CD14-positive monocyte (primary cell): ENCODE results near the gene GMCL1. TPM values are rescaled to one million over a fixed set of nuclear protein-coding genes. Genes with fewer than 3 reads are reported as not detected.
A peak's percentile ranks its signal among the peaks of the same experiment; 100 is the strongest.

Experiments used
- DNase-seq, 3 donors: peaks; one replicate each; pipeline ENCODE4 v3.0.0-alpha.2; 2011 to 2022
- H2AFZ ChIP-seq: 2 replicates; pipeline ENCODE4 v1.6.0; 2012; ENCODE audit warnings: mild to moderate bottlenecking, low read depth, low read length, inconsistent platforms; ENCODE audit not compliant: insufficient read depth, poor library complexity, severe bottlenecking
- H3K27ac ChIP-seq, 2 donors: 1 replicate in 1 of 2; 2 replicates in 1 of 2; pipeline ENCODE4 v1.5.1; 2012 to 2013; ENCODE audit warnings: low read length in 2 of 2, control low read depth in 1 of 2, inconsistent platforms in 1 of 2, low read depth in 1 of 2, mild to moderate bottlenecking in 1 of 2
- H3K27me3 ChIP-seq, 2 donors: one replicate each; pipeline versions ENCODE4 v1.6.0 to v1.6.1; 2011 to 2013; ENCODE audit warnings: low read length in 2 of 2; ENCODE audit not compliant: control insufficient read depth in 2 of 2, insufficient read depth in 2 of 2
- H3K36me3 ChIP-seq, 2 donors: replicated peaks in 1 of 2; 1 replicate in 1 of 2; 2 replicates in 1 of 2; pipeline versions ENCODE4 v1.5.1 to v1.6.1; 2012 to 2013; ENCODE audit warnings: low read length in 2 of 2, control low read depth in 1 of 2, inconsistent platforms in 1 of 2, mild to moderate bottlenecking in 1 of 2; ENCODE audit not compliant: insufficient read depth in 2 of 2, control insufficient read depth in 1 of 2
- H3K4me1 ChIP-seq, 2 donors: 1 replicate in 1 of 2; 2 replicates in 1 of 2; pipeline versions ENCODE4 v1.5.1 to v1.6.1; 2012 to 2013; ENCODE audit warnings: low read length in 2 of 2, control low read depth in 1 of 2, inconsistent platforms in 1 of 2, mild to moderate bottlenecking in 1 of 2, moderate library complexity in 1 of 2; ENCODE audit not compliant: insufficient read depth in 2 of 2, control insufficient read depth in 1 of 2
- H3K4me2 ChIP-seq: replicated peaks from 2 replicates; pipeline ENCODE3; 2012; ENCODE audit warnings: low read length, moderate library complexity, mild to moderate bottlenecking; ENCODE audit not compliant: poor library complexity, severe bottlenecking; ENCODE audit errors: extremely low read depth
- H3K4me3 ChIP-seq, 3 experiments: fragments of 200-600 bp in 1 of 3; sonication (generic) in 1 of 3; replicated peaks in 1 of 3; 1 replicate in 2 of 3; 2 replicates in 1 of 3; pipeline ENCODE4 v1.5.1; 2011 to 2013; ENCODE audit warnings: low read length in 3 of 3, mild to moderate bottlenecking in 3 of 3, control low read depth in 2 of 3, low read depth in 2 of 3, inconsistent platforms in 1 of 3, moderate library complexity in 1 of 3
- H3K79me2 ChIP-seq: 2 replicates; pipeline ENCODE4 v1.6.0; 2012; ENCODE audit warnings: mild to moderate bottlenecking, control low read depth, inconsistent platforms, low read length, moderate library complexity; ENCODE audit not compliant: insufficient read depth
- H3K9ac ChIP-seq: 2 replicates; pipeline ENCODE4 v1.6.0; 2017; ENCODE audit warnings: low read length, mild to moderate bottlenecking; ENCODE audit not compliant: insufficient read depth, poor library complexity, severe bottlenecking
- H3K9me3 ChIP-seq, 2 donors: replicated peaks in 1 of 2; 1 replicate in 1 of 2; 2 replicates in 1 of 2; pipeline versions ENCODE4 v1.5.1 to v1.6.1; 2012 to 2013; ENCODE audit warnings: low read length in 2 of 2, control low read depth in 1 of 2; ENCODE audit not compliant: control insufficient read depth in 1 of 2, insufficient read depth in 1 of 2
- H4K20me1 ChIP-seq: 2 replicates; pipeline ENCODE4 v1.6.0; 2012; ENCODE audit warnings: mild to moderate bottlenecking, low read length, control low read depth, moderate library complexity; ENCODE audit not compliant: insufficient read depth
- H3K27ac Mint-ChIP-seq, 7 donors: one replicate each; pipeline ENCODE4 v1.8.0; 2020; ENCODE audit warnings: mild to moderate bottlenecking in 7 of 7, mixed read lengths in 7 of 7, moderate library complexity in 6 of 7, inconsistent platforms in 2 of 7
- H3K27me3 Mint-ChIP-seq, 3 donors: one replicate each; pipeline ENCODE4 v1.8.0; 2021 to 2022; ENCODE audit warnings: low read depth in 3 of 3, mild to moderate bottlenecking in 3 of 3, mixed read lengths in 3 of 3, moderate library complexity in 3 of 3, inconsistent platforms in 1 of 3
- H3K36me3 Mint-ChIP-seq, 2 donors: one replicate each; pipeline ENCODE4 v1.8.0; 2020; ENCODE audit warnings: mixed read lengths in 2 of 2, inconsistent platforms in 1 of 2, mild to moderate bottlenecking in 1 of 2
- H3K4me1 Mint-ChIP-seq: one replicate; pipeline ENCODE4 v1.8.0; 2020; ENCODE audit warnings: mild to moderate bottlenecking, mixed read lengths
- H3K4me3 Mint-ChIP-seq, 2 donors: one replicate each; pipeline ENCODE4 v1.8.0; 2020; ENCODE audit warnings: mild to moderate bottlenecking in 2 of 2, mixed read lengths in 2 of 2, moderate library complexity in 1 of 2
- H3K9me3 Mint-ChIP-seq, 7 donors: one replicate each; pipeline ENCODE4 v1.8.0; 2020 to 2022; ENCODE audit warnings: mixed read lengths in 7 of 7, mild to moderate bottlenecking in 6 of 7, moderate library complexity in 6 of 7, inconsistent platforms in 2 of 7
- WGBS: methylation state at CpG from one replicate; pipeline ENCODE4 v1.1.5; 2013; ENCODE audit warnings: missing lambda C conversion rate; ENCODE audit not compliant: insufficient coverage; 5-methylcytosine and 5-hydroxymethylcytosine counted together
- intact Hi-C, 2 donors: fragments of 100-400 bp; cut with micrococcal nuclease; formaldehyde crosslinking; loops; one replicate each; pipeline versions ENCODE4 v1.15.0 to v1.15.1; 2023
- polyA plus RNA-seq, 3 donors: library from polyadenylated mRNA; depleted of rRNA in 1 of 3; unstranded in 2 of 3; stranded (reverse) in 1 of 3; fragments of 300-500 nt in 2 of 3; fragments of >200 nt in 1 of 3; fragmentation: Illumina TruSeq in 2 of 3; gene quantifications; 1 replicate in 2 of 3; 2 replicates in 1 of 3; pipeline ENCODE4 v1.2.3, GENCODE V29; 2012 to 2021
- TF ChIP-seq, protein P1 (sequence below): fragments of 200-600 bp; IDR thresholded peaks from one replicate; pipeline ENCODE4 v1.8.0; 2022; ENCODE audit warnings: antibody characterized with exemption, mild to moderate bottlenecking

Gene GMCL1
- polyA plus RNA-seq, 3 donors: 4.4 to 15.1 (median 9.4) TPM

GRCh38 chr2:69807821-69808540, 21.5 kb upstream of the GMCL1 start:
- no peak overlapping the region for H3K4me3 Mint-ChIP-seq
- peaks cover 74 to 80% of the 10 kb centered on the region in 2 donors for H3K36me3 Mint-ChIP-seq
- no peak overlapping the region for H3K4me2 ChIP-seq
- no peak overlapping the region for H3K27ac ChIP-seq
- H4K20me1 ChIP-seq: no peaks in the 10 kb centered on the region
- H3K27me3 Mint-ChIP-seq: peaks cover 0 to 2% (median 0%) of the 10 kb centered on the region in 3 donors
- peaks cover 17 to 18% of the 10 kb centered on the region in 2 donors for H3K4me1 ChIP-seq
- no peaks in the 10 kb centered on the region for H3K79me2 ChIP-seq
- no peak for DNase-seq
- TF ChIP-seq, protein P1, sequence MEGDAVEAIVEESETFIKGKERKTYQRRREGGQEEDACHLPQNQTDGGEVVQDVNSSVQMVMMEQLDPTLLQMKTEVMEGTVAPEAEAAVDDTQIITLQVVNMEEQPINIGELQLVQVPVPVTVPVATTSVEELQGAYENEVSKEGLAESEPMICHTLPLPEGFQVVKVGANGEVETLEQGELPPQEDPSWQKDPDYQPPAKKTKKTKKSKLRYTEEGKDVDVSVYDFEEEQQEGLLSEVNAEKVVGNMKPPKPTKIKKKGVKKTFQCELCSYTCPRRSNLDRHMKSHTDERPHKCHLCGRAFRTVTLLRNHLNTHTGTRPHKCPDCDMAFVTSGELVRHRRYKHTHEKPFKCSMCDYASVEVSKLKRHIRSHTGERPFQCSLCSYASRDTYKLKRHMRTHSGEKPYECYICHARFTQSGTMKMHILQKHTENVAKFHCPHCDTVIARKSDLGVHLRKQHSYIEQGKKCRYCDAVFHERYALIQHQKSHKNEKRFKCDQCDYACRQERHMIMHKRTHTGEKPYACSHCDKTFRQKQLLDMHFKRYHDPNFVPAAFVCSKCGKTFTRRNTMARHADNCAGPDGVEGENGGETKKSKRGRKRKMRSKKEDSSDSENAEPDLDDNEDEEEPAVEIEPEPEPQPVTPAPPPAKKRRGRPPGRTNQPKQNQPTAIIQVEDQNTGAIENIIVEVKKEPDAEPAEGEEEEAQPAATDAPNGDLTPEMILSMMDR: no peak
- 97% methylated on average over 6 of the region's 16 CpGs for WGBS
- H3K9ac ChIP-seq: no peak overlapping the region
- H2AFZ ChIP-seq: no peak overlapping the region
- peaks cover 0 to 2% (median 0%) of the 10 kb centered on the region in 7 donors for H3K9me3 Mint-ChIP-seq
- peak overlapping the region in 1 of 7 donors; percentile 5 for H3K27ac Mint-ChIP-seq
- peaks cover 48 to 78% of the 10 kb centered on the region in 2 donors for H3K36me3 ChIP-seq
- H3K27me3 ChIP-seq: no peaks in the 10 kb centered on the region
- no peak overlapping the region for H3K4me3 ChIP-seq
- intact Hi-C loops: no loop called here
- peaks cover 17% of the 10 kb centered on the region for H3K4me1 Mint-ChIP-seq
- H3K9me3 ChIP-seq: no peaks in the 10 kb centered on the region

DNA sequence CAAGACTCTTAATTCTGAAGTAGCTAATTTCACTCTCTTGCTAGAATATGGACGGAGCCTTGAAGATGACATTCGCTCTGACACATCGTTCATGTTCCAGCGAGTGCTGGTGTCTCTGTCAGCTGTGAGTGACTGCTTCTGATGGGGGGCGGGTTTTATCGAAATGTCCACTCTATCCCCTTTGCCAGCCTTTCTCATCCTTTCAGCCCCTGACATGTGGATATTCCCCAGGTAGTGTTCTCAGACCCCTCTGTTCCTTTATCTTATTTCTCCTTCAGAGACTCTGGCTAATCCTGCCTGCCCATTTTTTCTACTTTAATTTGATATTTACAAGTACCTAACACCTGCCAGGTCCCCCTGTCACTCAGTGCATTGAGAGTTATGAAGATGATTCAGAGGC, 18.9 kb upstream of the GMCL1 start:
- H3K27ac ChIP-seq: no peak overlapping the region
- 100% methylated on average over 2 of the region's 6 CpGs for WGBS
- H3K4me3 ChIP-seq: no peak overlapping the region
- intact Hi-C loops: no loop called here
- H3K9ac ChIP-seq: no peak overlapping the region
- H3K4me3 Mint-ChIP-seq: no peak overlapping the region
- H3K4me1 Mint-ChIP-seq: no peaks in the 10 kb centered on the region
- H4K20me1 ChIP-seq: no peaks in the 10 kb centered on the region
- no peaks in the 10 kb centered on the region for H3K27me3 ChIP-seq
- DNase-seq: no peak
- peaks cover 0 to 2% (median 0%) of the 10 kb centered on the region in 7 donors for H3K9me3 Mint-ChIP-seq
- TF ChIP-seq, protein P1: no peak
- no peaks in the 10 kb centered on the region for H3K9me3 ChIP-seq
- H3K4me1 ChIP-seq: no peaks in the 10 kb centered on the region
- H3K27me3 Mint-ChIP-seq: peaks cover 0 to 2% (median 0%) of the 10 kb centered on the region in 3 donors
- no peaks in the 10 kb centered on the region for H3K79me2 ChIP-seq
- H3K36me3 ChIP-seq: peaks cover 49 to 93% of the 10 kb centered on the region in 2 donors
- H2AFZ ChIP-seq: no peak overlapping the region
- H3K36me3 Mint-ChIP-seq: peaks cover 81 to 92% of the 10 kb centered on the region in 2 donors
- no peak overlapping the region for H3K4me2 ChIP-seq
- no peak overlapping the region for H3K27ac Mint-ChIP-seq
